Stimulated activated CD4-positive, alpha-beta T cell treated with anti-CD3 and anti-CD28 coated beads, Interleukin-1b, Interleukin-23, amount 100 ng/mL, for 4 hours (primary cell): ENCODE results near the gene PPRC1.

Source experiments
- DNase-seq, 2 donors: peaks; one replicate each; pipeline ENCODE4 v3.0.0-alpha.2; 2020; ENCODE audit warnings: low read depth in 2 of 2

PPRC1 gene

DNA sequence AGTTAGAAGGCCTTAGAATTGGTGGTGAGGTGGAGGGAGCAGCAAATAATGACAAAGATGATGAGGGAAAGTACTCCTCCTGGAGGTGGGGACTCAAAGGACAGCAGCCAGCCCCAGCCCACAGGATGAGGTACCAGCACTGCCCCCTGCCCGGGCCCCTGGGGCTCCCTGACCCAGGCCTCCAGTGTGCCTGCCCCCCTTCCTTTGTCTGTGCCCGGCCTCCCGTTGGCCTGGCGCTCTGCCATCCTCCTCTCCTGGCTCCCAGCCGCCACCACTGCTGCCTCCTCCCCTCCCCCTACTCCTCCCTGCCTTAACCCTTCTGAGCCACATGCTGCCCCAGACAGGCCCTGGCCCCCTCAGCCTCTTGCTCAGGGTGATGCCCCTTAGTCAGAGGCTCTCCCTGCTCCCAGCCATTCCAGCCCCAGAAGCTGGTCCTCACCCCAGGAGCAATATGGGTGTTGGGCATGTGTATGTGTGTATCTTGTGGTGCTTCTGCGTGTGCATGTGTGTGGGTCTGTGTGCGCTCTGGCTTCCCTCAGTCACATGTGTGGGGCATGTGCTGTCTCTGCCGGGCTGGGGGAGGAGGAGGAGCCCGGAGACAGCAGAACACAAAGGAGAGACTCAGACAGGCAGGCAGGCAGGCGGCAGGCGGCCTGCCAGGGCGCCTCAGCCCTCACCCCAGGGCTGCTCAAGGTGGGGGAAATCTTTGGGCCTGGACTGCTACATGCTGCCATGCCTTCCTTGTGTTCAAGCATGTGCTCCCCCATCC is 15.3 kb upstream of the PPRC1 start:
- peak; percentile 51 to 54 for DNase-seq

DNA sequence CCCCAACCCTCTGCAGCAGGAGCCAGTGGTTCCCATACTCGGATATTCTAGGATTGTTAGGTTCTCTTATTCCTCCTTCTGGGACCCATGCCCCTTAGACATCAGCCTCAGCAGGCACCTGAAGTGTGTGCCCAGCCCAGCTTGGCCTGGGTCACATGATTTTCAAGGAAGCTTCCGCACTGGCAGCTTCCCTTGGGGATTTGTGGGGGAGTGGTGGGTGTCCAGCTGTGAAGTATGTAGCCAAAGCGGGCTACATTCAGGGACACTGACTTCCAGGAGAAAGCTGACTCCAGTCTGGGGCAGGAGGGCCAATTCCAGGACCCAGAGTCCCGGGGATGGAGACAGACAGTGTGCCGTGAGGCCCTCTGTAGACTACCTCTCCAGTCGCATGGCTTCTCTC is 14.0 kb upstream of the PPRC1 start:
- no peak for DNase-seq

DNA sequence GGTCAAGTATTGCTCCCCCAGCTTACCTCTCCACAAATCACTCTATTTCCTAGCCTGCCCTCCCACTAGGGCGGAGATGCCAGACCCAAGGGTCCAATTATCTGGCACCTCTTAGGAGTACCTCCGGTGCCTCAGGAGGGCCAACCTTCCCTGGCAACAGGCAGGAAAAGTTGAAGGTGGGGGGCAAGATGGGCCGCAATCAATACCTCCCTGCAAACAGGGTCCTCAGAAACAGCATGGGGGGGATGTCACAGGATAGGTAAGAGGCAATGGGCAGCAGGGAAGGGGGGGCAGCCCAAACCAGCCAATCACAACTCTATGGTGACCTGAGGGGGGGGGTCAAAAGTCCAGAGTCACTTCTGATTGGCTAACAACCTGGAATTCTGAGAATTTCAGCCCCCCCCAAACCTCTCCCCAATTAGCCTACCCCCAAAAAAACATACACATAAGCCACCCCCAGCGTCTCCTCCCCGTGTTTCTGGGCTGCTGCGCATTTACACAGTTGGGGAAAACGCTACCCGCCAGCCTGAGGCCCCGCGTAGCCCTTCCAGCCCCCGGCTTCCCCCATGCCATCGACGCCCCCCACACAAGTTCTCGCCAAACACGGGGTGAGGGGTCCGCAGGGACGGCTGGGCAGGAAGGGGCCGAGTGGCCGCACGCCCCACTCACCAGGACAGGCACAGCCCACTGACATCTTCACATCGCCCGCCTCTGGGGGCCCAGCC is 13.3 kb upstream of the PPRC1 start:
- no peak for DNase-seq

DNA sequence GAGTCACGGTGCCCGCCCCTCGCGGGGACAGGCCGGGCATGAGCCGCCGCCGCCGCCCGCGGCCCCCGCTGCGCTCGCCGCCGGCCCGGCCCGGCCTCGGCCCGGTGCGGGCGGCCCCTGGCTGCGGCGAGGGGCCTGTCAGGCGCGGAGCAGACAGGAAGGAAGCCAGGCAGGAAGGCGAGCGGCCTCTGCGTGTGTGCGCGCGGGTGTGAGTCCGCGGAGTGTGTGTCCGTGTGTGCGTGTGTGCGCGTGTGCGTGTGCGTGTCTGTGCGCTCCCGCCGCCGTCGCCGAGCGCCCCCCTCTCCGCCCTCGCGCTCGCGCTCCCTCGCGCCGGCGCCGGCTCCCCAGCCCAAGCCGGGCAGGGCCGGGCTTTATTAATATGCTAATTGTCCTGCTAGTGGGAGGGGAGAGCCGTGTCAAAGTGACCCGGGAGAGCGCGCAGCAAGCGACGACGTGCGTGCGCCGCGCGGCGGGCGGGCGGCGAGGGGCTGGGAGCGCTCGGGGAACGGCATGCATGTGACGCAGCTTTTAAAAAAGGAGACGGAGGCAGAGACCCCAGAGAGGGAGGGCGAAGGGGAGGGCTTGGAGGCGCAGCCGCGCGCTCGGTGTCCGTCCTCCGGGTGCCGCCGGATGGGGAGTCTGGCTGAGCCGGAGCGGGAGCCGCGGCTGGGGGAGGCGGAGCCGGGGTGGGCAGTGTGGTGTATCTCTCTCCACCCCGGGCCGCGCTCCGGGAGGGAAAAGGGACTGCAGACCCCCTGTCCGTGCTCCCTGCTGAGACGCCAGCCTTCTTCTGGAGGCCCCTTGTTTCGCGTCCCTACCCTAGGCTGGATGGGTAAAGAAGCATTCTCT is 12.5 kb upstream of the PPRC1 start, which contains the start of gene LDB1:
TSS of gene LDB1 (minus strand) at position 227 of the 849 bp plus-strand sequence. CDS start 258 bp downstream, outside the sequence.
- peak; percentile 30 to 52 for DNase-seq

DNA sequence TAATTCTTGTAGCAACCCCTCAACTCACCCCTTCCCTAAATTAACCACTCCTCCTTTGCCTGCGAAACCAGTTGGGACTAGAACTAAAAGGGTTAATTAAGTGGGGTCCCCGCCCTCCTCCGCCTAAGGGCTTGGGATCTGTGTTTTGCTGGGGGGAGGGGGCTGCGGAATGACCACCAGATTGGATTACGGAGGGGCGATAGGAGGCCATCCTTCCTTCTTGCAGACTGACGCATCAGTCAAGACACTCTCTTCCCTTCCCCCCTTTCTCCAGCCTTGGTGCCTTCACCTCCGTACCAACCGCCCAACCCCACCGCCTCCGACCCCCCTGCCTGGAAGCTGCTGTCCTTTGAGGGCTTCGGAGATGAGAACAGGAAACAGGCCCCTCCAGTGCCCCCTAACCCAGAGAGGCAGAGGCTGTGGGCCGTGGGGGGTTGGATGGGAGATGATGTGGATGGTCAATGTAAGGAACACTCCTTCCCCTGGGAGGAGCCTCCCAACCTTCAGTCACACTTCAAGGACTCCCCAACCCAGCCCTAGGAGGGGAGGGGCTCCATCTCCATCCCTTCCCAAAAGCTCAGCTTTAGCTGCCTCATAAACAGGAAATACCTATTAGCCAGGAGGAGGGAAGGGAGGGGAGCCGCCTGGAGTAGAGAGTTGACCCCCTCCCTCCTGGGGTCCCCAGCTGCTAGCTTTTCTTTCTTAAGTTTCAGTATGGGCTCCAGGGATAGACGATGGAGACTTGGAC is 11.7 kb upstream of the PPRC1 start:
- no peak for DNase-seq

DNA sequence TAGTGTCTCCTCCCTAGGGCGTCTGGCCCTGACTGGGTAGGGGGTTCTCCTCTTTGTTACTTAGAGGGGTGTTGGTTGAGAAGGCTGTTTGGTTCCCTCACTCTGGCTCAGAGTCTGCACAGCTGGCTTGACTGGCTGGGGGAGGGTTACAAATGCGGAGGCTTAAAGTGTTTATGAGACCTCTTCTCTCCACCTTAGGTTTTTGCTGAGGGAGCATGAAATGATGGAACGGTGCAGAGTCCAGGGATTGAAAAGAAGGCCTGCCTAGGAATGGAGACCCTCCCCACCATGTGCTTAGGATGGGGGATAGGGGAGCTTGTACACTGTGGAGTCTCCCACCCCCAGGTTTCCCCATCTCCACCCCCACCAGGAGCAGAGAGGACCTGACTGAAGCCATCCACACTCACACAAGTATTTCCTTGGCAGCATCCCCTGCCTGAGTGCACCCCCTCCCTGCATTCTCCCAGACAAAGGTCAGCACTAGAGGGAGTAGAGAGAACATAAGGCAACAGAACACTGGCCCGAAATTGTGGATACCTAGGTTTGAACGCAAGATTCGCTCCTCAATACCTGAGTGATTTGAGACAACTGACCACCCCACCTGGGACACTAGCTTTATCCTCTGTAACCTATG is 11.0 kb upstream of the PPRC1 start:
- DNase-seq = no peak

DNA sequence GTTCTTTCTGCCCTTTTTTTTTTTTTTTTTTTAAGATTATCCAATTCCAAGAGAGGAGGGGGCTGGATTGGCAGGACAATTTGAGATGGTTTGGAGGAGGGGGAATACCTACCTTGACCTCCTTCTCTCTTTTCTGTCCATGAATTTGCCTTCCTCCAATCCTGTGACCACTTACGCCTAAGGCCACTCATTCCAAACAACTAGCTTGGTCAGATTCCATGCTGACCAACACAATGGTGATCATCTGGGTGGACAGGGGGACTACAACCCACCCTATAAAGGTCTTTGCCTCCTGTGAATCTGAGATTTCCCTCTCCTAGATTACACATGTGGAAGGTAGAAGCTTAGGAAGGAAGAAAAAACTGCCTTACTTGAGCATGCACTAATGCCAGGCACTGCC is 10.4 kb upstream of the PPRC1 start:
- DNase-seq = no peak

DNA sequence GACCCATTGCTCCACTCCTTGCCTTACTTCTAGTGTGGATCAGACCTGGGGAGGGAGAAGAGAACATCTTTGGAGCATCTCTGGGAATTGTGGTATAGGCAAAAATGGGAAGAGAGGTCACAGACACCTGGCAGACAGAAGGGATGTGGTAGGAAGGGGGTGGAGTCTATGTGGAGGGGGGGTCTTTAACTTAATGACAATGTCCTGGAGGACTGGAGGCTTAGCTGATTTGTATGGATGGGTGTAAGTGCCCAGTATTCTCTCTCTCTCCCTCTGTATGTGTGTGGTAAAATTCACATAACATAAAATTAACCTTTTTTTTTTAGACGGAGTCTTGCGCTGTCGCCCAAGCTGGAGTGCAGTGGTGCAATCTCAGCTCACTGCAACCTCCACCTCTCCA is 9.6 kb upstream of the PPRC1 start:
- DNase-seq = no peak

DNA sequence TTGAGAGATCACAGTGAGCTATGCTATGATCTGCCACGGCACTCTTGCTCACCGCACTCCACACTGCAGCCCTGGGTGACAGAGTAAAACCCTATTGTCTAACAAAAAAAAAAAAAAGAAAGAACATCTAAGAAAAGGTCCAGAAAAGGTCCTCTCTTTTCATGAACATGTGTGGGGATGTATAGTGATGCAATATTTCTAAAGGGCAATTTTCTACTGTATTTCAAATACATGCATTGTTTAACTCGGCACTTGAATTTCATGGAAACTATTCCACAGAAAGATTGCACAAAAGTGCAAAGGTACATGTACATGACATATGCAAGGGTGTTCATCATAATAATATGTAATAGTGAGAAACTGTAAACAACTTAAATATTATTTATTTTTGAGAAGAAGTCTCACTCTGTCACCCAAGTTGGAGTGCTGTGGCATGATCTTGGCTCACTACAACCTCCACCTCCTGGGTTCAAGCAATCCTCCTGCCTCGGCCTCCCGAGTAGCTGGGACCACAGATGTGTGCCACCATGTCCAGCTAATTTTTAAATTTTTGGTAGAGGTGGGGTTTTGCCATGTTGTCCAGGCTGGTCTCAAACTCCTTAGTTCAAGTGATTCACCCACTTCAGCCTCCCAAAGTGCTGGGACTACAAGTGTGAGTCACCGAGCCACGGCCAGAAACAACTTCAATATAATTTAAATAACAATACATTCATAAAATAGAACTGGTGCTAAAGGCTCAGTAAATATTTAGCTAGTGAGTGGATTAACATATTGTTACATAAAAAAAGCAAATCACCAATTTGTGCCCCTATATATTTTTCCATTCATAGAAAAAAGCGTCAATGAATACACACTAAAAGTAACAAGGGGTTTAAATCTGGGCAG is 1.3 kb upstream of the PPRC1 start:
- no peak for DNase-seq

DNA sequence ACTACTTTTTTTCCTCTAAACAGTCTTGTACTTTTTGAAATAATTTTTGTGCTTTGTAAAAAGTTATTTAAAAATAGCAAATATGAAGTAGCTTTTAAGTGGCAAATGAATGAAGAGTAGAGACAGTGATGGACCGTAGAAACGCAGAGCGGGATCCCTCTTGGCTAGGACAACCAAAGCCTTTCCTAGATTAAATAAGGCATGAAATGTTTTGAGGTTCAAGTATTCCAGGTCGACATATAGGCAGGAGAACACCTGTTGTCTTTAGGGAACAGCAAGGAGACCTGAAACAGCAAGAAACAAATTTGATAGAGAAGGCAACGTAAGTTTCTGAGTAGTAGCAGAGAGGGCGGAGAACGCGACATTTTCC is 662 bp upstream of the PPRC1 start:
- no peak for DNase-seq

DNA sequence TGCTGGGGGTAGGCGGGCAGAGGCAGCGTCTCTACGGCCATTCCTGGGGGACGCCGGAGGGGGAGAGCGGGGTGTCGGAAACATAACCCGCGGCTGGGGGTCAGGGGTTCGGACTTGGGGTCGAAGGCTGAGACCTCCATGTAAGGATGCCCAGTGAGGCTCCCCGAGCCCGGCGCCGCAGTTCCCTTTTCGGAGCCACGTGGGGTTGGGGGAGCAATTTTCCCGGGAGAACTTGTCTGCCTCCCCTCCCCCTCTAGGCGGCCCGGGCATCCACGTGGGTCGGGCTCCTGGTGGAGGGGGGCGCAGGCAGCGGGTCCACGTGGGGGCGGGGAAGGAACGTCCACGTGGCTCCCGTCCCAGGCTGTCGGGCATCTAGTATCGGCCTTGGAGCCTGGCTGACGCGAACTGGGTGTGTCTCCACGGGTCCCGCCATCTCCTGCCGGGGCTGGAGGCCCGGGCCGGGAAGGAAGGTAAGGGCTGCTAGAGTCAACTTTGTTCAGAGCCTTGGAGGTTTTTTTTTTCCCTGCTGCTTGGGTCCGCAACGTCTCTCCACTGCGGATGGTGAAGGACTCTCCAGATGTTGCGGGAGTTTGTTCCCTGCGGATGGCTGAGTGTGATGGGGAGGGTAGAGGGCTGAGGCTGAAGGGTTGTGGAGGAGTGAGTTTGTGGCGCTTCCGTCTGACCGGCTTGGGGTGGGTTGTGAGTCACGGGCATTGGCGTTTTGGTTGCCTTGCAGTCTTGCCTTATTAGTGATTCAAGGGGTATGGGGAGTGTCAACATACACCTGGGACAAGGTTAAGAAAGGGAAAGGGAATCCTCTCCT is 744 bp downstream of the PPRC1 start:
- DNase-seq = peak; percentile 64 to 72

DNA sequence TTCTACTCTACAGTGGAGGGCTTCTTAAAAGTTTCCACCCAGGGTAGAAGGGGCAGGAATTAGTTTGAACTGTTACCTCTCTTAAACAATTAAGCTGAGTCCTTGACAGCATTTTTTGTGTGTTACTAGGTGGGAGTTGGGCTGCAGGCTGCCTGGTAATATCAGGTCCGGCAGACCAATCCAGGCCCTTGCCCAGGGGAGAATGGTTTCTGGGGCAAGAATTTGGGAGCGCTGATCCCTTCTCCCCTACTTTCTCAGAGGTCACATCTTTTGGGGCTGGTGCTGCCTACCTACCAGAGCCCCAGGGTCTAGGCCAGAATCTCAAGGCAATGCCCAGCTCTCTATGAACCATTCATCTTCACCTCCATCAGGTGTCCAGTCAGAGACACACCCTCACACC is 1.6 kb downstream of the PPRC1 start:
- DNase-seq = no peak

DNA sequence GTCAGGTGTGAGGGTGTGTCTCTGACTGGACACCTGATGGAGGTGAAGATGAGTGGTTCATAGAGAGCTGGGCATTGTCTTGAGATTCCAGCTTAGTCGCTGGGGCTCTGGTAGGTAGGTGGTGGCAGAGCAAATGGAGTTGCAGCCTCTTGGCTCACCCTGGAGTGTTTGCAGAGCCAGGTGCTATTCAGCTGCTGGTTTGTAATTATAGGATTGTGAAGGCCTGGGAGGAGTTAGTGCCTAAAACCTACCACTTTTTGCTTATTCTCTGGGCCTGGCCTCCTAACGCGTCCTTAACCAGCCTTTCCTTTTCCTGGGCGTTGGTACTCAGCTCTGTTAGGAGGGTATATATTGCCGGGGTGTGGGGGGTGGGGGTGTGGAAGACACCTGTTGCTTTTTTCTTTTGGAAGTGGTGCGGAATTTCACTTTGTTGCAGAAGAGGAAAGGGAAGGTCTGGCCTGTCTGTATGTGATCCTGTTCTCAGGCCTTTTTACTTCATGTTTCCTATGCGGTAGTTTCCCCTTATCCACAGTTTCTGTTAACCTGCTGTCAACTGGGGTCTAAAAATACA is 3.2 kb downstream of the PPRC1 start:
- DNase-seq = no peak

DNA sequence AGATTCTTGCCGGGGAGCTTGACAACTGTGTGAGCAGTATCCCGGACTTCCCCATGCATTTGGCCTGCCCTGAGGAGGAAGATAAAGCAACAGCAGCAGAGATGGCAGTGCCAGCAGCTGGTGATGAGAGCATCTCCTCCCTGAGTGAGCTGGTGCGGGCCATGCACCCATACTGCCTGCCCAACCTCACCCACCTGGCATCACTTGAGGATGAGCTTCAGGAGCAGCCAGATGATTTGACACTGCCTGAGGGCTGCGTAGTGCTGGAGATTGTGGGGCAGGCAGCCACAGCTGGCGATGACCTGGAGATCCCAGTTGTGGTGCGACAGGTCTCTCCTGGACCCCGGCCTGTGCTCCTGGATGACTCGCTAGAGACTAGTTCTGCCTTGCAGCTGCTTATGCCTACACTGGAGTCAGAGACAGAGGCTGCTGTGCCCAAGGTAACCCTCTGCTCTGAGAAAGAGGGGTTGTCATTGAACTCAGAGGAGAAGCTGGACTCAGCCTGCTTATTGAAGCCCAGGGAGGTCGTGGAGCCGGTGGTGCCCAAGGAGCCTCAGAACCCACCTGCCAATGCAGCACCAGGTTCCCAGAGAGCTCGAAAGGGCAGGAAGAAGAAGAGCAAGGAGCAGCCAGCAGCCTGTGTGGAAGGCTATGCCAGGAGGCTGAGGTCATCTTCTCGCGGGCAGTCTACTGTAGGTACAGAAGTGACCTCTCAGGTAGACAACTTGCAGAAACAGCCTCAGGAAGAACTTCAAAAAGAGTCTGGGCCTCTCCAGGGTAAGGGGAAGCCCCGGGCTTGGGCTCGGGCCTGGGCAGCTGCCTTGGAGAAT is 6.7 kb downstream of the PPRC1 start:
- DNase-seq = no peak

DNA sequence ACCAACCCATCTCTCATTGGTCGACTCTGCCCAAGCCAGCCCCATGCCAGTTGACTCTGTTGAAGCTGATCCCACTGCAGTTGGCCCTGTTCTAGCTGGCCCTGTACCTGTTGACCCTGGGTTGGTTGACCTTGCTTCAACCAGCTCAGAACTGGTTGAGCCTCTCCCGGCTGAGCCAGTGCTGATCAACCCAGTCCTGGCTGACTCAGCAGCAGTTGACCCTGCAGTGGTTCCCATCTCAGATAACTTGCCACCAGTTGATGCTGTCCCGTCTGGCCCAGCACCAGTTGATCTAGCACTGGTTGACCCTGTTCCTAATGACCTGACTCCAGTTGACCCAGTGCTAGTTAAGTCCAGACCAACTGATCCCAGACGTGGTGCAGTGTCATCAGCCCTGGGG is 7.4 kb downstream of the PPRC1 start:
- no peak for DNase-seq

DNA sequence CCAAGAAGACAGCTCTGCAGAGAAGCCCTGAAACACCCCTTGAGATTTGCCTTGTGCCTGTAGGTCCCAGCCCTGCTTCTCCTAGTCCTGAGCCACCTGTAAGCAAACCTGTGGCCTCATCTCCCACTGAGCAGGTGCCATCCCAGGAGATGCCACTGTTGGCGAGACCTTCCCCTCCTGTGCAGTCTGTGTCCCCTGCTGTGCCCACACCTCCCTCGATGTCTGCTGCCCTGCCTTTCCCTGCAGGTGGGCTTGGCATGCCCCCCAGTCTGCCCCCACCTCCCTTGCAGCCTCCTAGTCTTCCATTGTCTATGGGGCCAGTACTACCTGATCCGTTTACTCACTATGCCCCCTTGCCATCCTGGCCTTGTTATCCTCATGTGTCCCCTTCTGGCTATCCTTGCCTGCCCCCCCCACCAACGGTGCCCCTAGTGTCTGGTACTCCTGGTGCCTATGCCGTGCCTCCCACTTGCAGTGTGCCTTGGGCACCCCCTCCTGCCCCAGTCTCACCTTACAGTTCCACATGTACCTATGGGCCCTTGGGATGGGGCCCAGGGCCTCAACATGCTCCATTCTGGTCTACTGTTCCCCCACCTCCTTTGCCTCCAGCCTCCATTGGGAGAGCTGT is 8.2 kb downstream of the PPRC1 start:
- no peak for DNase-seq

DNA sequence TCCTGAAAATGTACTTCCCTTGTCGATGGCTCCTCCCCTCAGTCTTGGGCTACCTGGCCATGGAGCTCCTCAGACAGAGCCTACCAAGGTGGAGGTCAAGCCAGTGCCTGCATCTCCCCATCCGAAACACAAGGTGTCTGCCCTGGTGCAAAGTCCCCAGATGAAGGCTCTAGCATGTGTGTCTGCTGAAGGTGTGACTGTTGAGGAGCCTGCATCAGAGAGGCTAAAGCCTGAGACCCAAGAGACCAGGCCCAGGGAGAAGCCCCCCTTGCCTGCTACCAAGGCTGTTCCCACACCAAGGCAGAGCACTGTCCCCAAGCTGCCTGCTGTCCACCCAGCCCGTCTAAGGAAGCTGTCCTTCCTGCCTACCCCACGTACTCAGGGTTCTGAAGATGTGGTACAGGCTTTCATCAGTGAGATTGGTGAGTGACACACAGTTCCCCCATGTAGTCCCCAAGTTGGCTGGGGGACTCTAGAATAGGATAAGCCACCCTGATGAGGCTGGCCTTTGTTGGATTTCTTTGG is 8.8 kb downstream of the PPRC1 start:
- no peak for DNase-seq
